NCI-H2171 (cell line): ENCODE data around the gene NTN5.
"Not testable (repeated sequence)": the region's sequence is repeated elsewhere in the genome, so short reads cannot be mapped to it uniquely, and the experiment has no call there.

Experiments used
- DNase-seq: peaks from one replicate; lab custom pipeline; 2025; lab: John Stamatoyannopoulos, UW

NTN5 gene

DNA sequence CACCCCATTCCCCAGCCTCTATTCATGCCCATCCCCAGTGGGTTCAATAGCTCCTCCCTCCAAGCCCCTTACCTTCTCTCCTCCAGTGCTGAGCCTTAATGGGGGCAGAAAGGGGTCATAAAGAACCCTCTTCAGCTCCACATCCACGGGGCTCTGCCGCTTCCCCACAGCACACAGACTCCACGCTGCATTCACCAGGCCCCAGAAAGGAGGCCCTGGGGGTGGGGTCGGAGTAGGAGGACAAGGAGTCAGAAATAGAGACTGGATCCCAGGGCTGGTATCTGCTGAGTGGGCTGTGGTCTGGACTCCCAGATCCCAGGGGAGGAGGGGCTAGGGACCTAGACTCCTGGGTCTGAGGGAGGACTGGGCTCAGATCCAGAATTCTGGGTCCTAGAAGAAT lies 28.5 kb downstream of the NTN5 start:
- DNase-seq = no peak

GRCh38 chr19:48642862-48643261 lies 30.0 kb downstream of the NTN5 start:
- DNase-seq = no peak

DNA sequence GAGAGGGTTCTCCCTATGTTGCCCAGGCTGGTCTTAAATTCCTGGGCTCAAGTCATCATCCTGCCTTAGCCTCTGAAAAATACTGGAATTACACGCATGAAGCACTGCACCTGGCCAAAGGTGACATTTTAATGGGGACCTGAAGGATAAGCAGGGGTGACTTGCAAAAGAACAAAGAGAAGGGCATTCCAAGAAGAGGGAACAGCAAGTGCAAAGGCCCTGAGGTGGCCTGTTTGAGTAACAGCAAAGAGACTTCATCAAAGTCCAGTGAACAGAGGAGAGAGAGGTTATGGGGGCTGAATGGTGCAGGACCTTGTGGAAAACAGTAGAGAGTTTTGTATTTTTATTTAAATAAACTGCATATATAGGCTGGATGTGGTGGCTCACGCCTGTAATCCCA lies 31.0 kb downstream of the NTN5 start:
- DNase-seq = no peak

DNA sequence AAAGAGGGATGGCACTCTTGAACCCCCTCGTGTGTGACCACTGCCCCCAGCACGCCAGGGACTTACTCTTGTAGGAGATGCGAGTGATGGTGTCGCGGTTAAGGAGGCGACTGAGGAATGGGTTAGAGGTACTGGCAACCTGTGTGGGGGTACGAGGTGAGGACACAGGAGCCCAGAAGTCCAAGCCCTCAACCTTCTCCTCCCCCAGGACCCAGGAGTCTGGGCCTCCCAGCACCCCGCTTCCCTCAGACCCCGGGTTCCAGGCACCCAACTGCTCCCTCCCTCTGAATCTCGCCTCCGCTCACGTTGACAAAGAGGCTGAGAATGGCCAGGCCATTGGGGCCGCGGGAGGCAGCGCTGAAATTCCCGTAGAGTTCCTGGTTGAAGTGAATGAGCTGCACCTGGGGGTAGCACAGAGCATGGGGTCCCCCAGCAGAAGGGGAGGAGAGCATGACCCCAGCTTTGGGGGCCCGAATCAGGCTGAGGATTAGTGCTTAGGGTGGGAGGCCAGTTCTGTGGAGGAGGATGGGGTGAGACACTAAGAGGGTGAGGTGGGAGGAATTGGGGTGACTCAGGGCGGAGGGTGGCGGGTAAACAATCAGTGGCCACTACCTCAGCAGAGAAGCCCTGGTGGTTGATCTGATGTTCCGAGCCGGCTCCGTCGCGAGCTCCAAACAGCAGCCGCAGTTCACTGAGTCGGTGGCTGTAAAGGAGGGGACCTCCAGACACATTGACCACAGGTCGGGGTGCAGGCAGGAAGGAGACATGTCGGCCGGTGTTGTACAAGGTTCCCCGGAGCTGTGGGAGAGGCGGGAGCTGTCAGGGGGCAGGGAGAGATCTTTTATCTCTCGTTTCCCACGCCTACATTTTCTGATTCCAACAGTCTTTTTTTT lies 33.1 kb downstream of the NTN5 start:
- DNase-seq = no peak

DNA sequence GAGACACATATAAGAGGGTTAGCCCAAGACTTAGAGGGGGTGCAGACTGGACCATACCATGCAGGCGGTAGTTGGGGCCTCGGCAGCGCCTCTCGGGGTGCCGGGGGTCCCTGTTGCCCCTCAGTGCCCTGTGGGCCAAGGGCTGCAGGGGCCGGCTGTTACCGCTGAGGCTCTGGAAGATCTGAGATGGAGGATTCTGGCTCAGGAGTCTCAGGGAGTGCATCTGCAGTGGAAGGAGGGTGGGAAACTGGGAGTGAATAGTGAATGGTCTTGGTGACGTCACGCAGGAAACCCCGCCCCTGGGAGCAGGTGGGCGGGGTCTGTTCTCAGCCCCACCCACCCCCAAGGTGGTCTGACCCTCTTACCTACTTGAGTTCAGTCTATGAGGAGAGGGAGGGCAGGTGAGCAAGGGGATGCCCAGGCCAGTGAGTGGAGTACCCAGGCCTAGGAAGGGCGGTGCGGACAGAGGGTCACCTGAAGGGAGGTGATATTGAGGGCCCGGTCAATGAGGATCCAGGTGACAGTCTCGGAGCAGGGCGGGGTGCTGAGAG lies 33.9 kb downstream of the NTN5 start:
- no peak for DNase-seq

DNA sequence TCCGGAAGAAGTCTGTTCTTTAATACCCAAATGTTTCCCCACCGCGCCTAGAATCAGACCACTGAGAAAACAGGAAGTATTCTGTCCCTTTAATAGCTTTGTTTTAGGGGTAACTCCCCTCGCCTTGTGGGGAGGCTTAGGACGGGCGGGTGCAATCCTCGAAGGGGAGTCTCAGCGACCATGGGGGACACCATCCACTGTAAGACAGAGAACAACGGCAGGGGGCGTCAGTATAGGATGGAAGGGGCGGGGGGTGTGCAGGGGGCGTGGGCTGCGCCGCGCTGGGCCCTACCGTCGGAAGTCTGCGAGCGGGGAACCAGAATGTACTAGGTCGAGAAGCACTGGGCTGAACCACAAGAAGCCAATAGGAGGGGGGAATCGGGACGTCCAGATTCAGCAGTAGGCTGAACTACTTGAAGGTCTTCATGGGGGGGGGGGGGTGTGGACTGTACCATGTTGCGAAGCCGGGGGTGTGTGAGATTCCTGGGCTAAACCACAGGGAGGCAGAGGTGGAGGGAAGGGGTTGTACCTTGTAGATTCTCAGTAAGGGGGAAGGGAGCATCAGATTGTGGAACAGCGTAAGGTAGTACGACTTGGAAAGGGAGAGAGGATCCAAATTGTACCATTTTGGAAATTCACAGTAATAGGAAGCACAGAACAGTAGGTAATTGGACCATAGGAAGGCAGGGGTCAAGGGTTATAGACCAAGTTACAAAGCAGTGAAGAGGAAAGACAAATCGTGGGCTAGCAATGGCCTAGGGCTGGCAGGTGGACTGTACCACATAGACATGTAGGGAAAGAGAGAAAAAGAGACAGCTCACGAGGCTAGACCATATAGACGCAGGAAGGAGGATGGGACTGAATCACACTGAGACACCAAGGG lies 34.6 kb downstream of the NTN5 start:
- DNase-seq = peak; percentile 66

- DNase-seq = peak; percentile 99
These were observed 35.3 kb downstream of the NTN5 start for GRCh38 chr19:48637449-48637947.

- no peak for DNase-seq
These were observed 35.9 kb downstream of the NTN5 start, which contains the start of gene DBP for GRCh38 chr19:48636859-48637448. TSS of gene DBP (minus strand) at chr19:48637379. CDS start at chr19:48636994, 385 bp downstream.

- DNase-seq = peak; percentile 54
These were observed 36.6 kb downstream of the NTN5 start for GRCh38 chr19:48635966-48636858.

GRCh38 chr19:48635263-48635965 lies 37.4 kb downstream of the NTN5 start:
- DNase-seq = peak; percentile 69

GRCh38 chr19:48634424-48635262 lies 38.2 kb downstream of the NTN5 start:
- peak; percentile 97 for DNase-seq

- DNase-seq = no peak
These were observed 38.8 kb downstream of the NTN5 start for GRCh38 chr19:48634036-48634342.

- DNase-seq = no peak
These were observed 39.4 kb downstream of the NTN5 start for GRCh38 chr19:48633148-48634035.

GRCh38 chr19:48632692-48633147 lies 40.1 kb downstream of the NTN5 start:
- DNase-seq = no peak

DNA sequence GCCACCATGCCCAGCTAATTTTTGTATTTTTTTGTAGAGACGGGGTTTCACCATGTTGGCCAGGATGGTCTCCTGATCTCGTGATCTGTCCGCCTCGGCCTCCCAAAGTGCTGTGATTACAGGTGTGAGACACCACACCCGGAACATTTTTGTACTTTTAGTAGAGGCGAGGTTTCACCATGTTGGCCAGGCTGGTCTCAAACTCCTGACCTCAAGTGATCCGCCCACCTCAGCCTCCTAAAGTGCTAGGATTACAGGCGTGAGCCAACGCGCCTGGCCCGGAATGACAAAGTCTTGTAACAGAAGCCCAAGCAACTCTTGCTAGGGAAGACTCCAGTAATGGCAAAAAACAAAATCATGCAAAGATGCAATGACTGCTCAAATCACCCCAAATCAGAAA lies 40.5 kb downstream of the NTN5 start:
- not testable (repeated sequence) for DNase-seq

GRCh38 chr19:48631225-48631624 lies 41.6 kb downstream of the NTN5 start:
- no peak for DNase-seq

- DNase-seq = no peak
These were observed 42.3 kb downstream of the NTN5 start for GRCh38 chr19:48630296-48631063.
